Measurements from ENCODE around the gene PRRC2A.

DNA sequence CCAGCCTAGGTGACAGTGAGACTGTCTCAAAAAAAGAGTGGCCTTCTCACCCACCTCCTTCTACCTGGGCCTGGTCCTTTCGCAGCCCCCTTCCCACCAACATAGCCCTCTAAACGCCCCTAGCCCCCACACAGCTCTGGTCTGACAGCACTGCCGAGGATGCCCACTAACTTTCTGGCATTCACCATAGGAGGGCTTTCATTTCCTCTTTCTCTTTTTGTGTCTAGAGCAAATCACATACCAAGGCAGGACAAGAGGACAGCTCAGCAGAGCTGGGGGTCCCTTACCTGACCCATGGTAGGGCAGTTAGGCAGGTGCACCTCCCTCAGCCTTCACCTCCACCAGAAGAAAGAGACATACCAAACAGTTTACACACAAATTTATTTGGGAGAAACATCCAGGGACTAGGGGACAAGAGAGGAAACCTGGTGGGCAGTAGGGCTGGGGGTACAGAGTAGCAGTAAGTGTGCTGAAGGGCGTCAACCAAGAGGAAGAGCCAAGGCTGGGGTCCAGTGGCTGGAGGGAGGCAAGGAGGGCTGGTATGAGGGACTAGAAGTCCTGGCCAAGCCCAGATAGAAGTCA is 55.9 kb downstream of the PRRC2A start:
- TF ChIP-seq, protein P1, sequence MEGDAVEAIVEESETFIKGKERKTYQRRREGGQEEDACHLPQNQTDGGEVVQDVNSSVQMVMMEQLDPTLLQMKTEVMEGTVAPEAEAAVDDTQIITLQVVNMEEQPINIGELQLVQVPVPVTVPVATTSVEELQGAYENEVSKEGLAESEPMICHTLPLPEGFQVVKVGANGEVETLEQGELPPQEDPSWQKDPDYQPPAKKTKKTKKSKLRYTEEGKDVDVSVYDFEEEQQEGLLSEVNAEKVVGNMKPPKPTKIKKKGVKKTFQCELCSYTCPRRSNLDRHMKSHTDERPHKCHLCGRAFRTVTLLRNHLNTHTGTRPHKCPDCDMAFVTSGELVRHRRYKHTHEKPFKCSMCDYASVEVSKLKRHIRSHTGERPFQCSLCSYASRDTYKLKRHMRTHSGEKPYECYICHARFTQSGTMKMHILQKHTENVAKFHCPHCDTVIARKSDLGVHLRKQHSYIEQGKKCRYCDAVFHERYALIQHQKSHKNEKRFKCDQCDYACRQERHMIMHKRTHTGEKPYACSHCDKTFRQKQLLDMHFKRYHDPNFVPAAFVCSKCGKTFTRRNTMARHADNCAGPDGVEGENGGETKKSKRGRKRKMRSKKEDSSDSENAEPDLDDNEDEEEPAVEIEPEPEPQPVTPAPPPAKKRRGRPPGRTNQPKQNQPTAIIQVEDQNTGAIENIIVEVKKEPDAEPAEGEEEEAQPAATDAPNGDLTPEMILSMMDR (IDR thresholded peaks at IDR 0.05), result no peak
- no peak for TF ChIP-seq POLR2A (IDR thresholded peaks at IDR 0.05)
